Measurements from ENCODE around the gene TMEM273.

The TMEM273 gene

DNA sequence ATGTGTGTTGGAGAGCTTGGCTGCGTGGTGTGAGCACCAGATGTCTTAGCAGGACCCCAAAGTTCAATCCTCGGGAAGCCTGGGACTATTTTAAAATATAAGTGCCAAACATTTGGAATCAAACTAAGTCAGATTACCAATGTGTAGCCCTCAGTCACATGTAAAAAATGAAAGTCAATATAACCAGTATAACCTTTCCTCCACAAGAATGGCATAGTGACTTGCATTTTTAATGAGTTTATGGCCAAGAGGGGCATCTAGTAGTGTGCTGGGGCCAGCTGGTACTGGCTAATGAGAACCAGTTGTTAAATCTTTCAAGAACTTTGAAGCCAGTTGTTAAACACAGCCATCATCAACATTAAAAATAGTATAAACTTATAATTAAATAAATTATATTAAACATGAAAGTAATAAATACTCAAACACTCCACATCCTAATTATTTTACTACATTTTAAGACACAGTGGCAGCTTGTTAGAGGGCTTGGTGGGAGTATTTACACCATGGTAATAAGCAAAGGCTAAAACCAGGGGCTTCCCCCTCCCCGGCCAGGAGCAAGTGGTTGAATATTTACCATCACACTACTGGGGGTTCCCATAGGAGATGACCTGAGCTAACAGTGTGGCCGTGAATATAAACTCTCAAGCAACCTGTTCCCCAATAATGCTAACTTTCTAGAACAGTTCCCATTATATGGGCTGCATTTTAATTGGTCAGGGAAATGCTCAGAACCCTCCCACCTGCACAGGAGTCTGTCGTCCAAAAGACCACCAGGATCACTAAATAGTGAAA is 46.5 kb downstream of the TMEM273 start:
- no peak for DNase-seq (ENCODE audit: low read depth in 1 of 2, low spot score in 1 of 2)

DNA sequence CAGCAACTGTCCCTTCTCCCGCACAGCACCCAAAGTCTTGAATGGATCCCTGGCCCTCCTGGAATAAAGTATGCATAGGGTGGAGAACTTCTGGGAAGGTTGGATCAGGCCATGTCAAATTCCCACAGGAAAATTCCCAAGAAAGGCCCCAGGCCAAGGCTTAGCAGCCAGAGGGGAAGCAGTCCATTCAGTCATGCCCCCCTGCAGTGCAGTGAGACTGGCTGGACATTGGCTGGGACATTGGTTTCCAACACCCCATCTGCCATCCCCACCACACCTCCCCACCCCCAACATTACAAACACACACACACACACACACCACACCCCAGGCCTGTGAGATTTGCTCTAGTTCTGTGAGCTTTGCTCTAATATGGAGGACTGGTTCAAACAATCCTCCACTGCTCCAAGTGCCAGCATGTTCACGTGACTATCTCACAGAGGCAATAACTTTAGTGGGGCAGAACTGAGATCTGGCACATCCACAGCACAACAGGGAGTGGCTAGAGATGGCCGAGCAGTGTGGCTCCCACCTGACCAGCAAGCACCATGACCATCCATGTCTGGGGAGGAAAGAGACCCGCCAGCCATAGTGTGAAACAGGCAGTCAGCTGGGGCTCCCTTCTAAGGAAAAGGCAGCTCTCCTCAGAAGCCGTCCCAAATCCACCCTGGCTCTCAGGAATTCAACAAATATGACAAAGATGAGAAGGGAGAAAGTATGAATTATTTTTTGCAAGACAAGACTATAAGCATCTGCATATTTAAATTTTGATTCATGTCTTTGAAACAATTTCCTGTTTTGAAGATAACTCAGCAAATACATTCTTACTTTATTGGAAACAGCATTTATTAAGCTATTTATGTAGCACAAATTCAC is 47.6 kb downstream of the TMEM273 start:
- no peak for DNase-seq (ENCODE audit: low read depth in 1 of 2, low spot score in 1 of 2)

DNA sequence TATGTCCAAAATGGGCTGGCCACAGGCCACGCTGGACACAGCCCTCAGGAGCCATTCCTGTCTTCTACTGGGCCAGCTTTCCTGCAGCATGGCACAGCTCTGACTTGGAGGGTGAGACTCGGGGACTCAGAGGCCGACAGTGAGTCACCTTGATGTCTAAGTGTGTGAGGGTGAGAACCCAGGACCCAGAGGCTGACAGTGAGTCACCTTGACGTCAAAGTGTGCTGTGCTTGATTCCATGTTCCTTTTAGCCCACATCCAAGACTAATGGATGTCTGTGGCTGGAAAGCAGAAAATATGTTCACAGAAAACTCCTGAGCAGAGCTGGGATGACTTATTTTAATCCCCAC is 48.4 kb downstream of the TMEM273 start:
- no peak for DNase-seq (ENCODE audit: low read depth in 1 of 2, low spot score in 1 of 2)

DNA sequence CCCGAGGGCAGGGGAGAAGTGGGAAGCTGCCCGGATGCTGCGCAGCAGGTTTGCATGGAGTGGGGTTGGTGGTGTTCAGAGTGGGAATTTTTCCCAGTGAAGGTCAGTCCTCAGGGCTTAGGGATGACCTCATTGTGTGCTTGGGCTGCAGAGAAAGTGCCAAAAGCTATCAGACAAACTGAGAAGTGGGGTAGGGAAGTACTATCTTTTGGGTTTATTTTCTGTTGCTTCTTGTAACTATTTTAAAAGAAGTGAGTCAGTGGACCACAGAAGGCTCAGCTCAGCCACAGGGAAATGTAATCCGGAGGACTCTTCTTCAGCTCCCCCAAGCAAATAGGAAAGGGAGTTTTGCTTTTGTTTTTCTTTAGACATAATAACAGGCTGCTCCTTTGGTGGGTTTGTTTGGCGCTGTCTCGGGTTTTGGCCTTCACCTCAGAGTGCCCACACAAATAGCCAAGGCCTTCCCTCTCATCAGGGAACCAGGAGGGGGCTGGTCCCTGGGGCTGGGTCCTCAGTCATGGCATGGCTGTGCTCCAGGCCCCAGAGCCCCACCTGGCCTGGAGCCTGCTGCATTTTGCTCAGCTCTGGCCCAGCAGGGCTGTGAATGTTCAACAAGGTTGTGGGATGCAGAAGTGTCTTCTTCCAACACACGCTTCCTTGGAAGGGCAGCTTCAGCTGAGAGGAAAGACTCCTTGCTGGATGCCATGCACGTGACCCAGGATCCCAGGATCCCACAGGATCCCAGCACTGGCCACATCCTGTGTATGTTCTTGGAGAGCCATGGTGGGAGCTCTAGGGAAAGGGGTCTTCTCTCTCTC is 49.0 kb downstream of the TMEM273 start:
- no peak for DNase-seq (ENCODE audit: low read depth in 1 of 2, low spot score in 1 of 2)

DNA sequence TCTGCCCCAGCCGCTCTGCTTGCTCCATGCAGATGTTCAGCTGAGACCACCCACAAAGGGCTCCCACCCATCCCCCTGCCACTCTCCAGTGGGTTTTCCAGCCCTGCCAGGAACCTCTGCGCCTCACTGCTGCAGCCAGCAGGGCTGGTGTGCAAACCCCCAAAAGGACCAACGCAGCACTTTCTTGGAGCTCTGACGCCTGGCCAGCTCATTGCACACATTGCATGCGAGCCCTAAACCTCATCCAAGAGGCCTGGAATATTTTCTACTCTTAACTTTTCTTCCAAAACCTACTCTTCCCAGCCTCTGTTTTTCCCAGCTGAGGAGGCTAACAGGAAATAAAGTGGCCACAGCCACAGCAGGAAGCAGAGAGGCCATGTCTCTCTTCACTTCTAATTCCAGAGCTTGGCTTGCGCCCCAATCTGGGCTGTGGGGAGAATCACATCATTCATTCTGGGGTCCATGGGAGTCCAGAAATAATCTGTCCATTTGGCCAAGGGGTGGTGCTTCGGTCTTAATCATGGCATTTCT is 49.8 kb downstream of the TMEM273 start:
- DNase-seq (ENCODE audit: low read depth in 1 of 2, low spot score in 1 of 2): no peak

DNA sequence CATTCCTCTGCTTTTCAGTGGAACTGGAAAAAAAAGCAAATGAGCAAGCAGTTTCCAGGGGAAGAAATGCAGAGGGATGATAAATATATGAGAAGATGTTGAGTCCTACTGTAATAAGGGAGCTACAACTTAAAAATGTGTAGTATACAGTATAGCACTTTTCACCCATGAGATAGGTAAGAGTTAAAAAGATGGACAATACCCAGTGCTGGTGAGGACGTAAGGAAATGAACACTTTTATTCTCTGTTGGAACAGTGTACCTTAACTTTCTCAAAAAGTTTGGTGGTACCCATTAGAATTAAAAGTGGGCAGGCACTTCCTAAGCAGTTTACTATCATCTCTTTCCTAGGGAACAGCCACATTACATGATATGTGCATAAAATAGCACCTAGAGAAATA is 51.7 kb downstream of the TMEM273 start:
- no peak for DNase-seq (ENCODE audit: low read depth in 1 of 2, low spot score in 1 of 2)

DNA sequence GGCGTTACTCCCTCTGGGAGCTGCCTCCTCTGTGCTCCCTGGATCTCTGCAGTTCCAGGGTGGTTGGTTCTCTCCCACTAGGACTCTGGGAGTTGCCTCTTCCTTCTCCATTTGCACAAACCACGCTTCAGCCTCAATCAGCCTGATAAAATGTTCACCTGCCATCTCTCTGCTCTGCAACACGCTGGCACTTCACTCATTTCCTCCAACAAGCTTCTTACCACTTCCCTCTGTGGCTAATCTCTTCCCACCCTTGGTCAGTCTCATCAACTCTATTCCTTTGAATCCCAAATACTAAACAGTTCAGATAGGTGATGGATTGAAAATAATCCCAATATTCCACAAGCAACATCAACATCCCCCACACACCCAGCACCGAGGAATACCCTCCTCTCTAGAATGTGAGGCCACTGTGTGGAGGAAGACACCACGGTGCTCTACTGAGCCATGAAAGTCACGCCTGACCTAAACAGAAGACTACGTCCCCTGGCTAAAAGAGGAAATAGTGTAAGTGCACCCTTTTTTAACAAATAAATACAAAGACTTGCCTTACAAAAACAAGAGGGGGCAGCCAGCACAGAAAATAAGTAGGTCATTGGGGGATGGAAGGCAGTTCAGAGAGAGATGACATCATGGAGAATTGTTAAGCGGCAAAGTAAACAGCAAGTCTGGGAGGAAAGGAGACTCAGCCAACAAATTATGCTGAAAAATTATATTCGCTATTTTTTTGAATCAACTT is 52.4 kb downstream of the TMEM273 start:
- no peak for DNase-seq (ENCODE audit: low read depth in 1 of 2, low spot score in 1 of 2)

DNA sequence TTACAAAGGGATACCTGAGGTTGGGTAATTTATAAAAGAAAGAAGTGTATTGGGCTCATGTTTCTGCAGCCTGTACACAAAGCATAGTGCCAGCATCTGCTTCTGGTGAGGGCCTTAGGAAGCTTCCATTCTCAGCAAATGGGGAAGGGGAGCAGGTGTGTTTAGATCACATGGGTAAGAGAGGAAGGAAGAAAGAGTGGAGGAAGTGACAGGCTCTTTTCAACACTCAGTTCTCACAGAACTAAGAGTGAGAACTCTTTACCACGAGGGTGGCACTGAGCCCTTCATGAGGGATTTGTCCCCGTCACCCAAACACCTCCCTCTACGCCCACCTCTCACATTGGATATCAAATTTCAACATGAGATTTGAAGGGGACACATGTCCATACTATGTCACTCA is 53.9 kb downstream of the TMEM273 start:
- no peak for DNase-seq (ENCODE audit: low read depth in 1 of 2, low spot score in 1 of 2)

DNA sequence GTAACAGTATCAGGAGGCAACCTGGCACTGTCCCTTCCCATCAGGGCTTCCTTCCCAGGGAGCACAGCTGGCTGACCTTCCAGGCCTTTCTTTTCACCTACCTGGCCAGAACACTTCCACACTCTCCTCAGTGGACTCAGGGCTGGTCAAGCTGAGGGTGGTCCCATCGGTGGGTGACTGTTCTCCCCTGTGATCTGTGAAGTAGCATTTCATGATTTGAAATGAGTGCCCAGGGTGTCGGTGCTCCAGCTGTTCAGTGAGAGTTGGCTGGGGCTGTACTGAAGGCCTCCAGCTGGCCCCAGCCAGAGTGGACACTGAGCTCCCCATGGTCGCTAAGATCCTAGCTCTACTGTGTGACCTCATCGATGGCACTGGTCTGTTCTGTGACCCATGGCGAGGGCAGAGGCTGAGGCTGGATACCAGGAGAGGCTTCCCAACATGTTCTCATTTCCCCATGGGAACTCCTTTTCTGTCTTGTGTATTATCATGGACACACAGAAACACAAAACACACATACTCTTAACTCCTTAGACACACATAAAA is 54.4 kb downstream of the TMEM273 start, which contains the start of gene FAM170B:
Gene FAM170B (minus strand): TSS at position 316 of the 543 bp plus-strand sequence. CDS start 103 bp downstream, at position 213.
- DNase-seq (ENCODE audit: low read depth in 1 of 2, low spot score in 1 of 2): no peak

DNA sequence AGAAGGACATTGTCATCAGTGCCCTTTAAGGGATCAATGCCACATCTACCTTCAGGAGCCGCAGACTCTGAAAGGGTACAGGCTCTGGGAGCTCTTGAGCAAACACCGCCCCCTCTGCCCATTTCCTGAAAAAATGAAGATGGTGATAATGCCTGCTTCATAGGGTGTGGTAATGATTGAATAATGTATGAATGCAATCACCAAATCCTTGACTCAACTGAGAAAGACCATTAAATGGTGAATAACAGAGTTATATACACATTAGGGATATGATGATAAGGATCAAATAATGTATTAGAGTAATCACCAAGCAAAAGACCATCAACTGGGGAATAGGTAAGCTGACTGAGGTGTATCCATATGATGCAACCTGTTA is 55.8 kb downstream of the TMEM273 start:
- DNase-seq (ENCODE audit: low read depth in 1 of 2, low spot score in 1 of 2): no peak

DNA sequence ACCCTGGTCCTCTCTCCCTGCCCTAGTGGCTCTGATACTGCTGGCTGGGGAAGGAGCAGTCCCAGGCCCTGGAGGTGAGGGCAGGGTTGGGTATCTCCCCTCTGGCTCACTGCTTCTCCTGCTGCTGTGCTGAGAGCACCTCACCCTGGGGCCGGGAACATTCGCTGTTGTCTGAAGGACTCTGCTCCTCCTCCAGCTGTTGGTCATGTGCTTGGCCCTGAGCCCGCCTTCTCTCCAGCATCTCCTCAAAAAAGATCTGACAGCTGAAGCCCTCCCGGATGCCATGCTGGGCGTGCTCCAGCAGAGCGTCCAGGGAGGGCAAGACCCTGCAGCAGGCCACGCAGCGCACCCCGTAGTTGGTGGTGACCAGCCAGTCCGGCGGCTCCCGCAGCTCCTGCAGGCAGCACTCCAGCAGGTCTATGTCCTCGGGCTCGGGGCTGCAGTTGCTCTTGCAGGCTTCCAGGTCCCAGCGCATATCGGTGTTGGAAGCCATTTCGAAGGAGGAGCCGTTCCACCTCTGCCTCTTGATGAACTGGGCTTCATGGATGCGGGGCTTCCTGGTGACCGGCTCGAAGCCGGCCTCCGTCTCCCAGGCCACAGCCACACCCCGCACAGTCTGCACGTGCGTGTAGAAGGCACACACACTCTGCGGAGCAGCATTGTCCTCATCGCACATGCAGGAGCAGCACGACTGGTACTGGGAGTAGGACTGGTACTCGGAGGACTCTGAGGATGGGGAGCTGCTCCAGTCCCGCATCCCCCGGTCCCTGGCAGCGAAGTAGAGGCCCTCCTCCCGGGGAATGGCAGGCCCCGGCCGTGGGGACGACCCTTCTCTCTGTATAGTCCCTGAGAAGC is 56.5 kb downstream of the TMEM273 start:
- no peak for DNase-seq (ENCODE audit: low read depth in 1 of 2, low spot score in 1 of 2)

DNA sequence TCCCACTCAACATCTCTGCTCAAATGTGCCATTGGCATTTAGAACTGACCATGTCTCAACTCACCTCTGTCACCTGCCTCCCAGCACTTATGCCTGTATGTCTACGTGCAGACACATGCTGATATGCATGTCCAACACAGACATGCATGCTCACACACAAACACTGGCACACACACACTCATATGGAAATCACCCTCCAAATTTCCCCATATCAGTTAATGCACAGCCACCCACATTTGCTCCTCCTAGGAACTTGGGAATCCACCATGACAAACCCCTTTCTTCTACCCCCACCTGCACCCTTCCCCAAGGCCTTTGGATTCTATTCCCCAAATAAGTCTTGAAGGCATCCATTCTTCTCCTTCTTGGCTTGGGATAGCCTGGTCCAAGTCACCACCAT is 58.8 kb downstream of the TMEM273 start:
- no peak for DNase-seq (ENCODE audit: low read depth in 1 of 2, low spot score in 1 of 2)

DNA sequence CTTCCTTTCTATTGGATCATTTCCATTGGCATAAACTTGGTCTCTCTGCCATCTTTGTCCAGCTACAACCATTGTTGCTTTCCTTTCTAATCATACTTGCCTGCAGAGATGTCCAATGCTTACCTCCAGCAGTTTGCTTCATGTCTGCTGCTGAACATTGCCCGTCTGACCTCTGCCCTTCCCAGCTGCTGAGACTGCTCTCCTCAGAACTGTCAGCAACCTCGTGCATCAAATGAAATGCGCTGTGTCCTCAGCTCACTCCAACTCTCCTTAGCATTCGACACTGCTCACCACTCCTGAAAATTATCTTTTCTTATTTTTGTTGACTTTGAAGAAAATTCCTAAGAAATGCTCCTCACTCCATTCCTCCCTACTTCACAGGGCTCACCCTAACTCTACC is 59.3 kb downstream of the TMEM273 start:
- DNase-seq (ENCODE audit: low read depth in 1 of 2, low spot score in 1 of 2): no peak

DNA sequence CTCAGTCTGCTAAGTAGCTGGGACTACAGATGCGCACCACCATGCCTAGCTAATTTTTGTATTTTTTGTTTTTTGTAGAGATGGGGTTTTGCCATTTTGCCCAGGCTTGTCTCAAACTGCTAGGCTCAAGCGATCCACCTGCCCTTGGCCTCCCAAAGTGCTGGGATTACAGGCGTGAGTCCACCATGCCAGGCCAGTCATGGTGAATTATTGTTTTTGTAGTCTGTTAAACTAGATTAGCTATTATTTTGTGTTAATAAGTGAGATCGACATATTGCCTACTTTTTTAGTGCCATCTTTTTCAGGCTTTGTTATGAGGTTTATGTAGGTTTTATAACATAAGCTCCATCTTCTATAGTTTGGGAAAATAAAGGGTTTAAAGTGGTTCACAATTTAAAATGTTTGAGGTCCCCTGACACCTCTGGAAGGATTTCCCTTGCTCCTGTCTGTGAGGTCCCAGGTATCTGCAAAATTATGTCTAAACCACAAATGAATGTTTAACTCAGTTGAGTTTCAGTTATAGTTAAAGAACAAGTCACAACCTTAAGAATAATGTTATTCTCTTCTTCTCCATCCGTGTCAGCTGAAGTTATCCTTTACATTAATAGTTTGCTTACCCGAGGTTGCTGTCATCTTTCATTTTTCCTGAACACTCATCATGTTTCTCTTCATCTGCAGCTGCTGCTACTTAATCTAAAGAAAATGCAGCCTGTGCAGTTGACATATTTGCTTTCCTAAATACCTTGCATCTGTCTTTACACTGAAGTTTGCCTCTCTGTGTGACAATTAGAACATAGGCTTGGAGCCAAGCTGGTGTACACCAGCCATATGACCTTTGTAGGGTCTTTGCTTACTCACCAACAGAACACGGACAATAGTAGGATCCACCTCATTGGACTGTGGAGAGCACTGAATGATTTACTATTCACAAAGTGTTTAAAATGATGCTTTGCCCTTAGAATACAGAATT is 63.9 kb downstream of the TMEM273 start:
- DNase-seq (ENCODE audit: low read depth in 1 of 2, low spot score in 1 of 2): no peak

DNA sequence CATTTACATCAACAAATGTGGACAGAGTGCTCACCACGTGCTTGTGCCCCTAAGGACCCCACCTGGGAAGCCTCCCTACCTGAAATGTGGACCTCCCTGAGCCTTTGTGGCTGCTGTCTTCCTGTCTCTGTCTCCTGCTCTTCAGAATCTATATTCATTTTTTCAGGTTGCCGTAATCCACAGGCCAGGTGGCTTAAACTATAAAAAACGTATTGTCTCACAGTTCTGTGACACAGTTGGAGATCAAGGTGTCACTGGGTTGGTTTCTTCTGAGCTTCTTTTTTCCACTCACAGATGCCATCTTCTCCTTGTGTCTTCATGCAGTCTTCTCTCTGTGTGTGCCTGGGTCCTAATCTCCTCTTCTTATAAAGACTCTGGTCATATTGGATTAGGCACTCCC is 67.3 kb downstream of the TMEM273 start:
- no peak for DNase-seq (ENCODE audit: low read depth in 1 of 2, low spot score in 1 of 2)

DNA sequence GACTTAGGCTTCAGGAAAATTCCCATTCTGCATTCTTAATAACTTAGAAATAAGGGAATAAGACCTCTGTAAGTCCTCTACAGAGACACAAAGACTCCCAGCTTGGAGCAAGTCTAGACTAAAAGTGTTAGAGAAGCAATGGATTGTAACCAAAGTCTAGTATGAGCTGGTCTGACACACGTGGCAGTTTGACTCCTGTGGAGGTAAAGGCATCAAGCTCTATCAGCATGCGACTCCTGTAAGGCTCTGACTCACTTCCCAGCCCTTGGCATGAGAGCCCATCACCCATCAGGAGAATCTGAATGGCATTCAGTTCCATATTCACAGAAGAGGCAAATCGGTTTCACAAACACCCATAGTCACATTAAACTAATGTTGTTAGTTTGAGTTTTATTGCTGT is 68.4 kb downstream of the TMEM273 start:
- DNase-seq (ENCODE audit: low read depth in 1 of 2, low spot score in 1 of 2): no peak

DNA sequence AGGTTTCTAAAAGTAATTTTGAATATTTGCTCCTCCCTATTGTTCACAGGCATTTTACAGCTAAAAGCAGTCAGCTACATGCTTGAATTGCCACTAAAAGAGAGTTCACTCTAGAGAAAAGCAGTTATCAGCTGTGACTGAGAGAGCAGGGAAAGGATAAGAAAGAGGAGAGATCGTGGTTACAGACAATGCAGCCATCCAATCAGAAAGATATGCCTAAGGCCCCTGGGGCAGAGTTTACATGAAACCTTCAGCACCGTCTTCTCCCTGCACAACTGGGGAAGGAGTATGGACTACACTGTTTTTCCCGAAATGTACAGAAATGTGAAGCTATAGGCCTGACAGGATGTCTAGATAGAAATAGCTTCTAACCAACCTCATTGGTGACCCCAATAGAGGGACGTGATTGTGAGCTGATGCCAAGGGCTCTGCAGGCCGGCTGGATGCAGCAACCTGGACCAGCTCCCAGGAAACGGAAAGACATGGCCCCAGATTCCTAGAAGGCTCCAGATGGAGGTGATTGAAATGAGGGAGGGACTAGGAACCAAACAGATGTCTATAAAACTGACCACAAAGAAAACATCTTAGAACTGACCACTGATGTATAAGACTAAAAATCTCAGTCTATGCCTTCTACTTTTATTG is 69.6 kb downstream of the TMEM273 start:
- DNase-seq (ENCODE audit: low read depth in 1 of 2, low spot score in 1 of 2): no peak
